ENCODE data around the gene TAS2R3.
"Not testable (repeated sequence)": the region's sequence is repeated elsewhere in the genome, so short reads cannot be mapped to it uniquely, and the experiment has no call there.

Gene TAS2R3

DNA sequence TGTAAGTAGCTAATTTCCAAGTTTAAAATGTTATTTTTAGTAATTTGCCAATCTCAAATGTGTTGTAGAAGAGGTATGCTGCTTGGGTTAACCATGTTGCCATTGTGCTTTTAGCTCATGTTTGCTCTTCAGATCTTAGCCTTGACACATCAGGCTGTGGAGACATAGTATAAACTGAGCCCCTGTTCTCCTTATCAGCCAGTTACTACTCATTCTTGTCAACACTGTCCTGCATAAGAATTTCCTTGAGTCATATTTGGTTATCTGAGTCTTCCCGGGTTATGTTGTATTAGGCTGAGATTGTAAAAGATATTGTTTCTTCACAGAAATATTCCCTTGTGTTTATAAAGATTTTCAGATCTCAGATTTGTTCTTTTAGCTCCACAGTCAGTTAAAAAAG is 21.7 kb upstream of the TAS2R3 start:
- TF ChIP-seq, protein P1, sequence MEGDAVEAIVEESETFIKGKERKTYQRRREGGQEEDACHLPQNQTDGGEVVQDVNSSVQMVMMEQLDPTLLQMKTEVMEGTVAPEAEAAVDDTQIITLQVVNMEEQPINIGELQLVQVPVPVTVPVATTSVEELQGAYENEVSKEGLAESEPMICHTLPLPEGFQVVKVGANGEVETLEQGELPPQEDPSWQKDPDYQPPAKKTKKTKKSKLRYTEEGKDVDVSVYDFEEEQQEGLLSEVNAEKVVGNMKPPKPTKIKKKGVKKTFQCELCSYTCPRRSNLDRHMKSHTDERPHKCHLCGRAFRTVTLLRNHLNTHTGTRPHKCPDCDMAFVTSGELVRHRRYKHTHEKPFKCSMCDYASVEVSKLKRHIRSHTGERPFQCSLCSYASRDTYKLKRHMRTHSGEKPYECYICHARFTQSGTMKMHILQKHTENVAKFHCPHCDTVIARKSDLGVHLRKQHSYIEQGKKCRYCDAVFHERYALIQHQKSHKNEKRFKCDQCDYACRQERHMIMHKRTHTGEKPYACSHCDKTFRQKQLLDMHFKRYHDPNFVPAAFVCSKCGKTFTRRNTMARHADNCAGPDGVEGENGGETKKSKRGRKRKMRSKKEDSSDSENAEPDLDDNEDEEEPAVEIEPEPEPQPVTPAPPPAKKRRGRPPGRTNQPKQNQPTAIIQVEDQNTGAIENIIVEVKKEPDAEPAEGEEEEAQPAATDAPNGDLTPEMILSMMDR (IDR thresholded peaks at IDR 0.05; ENCODE audit: borderline replicate concordance, insufficient read depth, low read depth, low read length) = no peak
- no peak overlapping the region for H3K4me3 ChIP-seq (ENCODE audit: low read depth, low read length)

DNA sequence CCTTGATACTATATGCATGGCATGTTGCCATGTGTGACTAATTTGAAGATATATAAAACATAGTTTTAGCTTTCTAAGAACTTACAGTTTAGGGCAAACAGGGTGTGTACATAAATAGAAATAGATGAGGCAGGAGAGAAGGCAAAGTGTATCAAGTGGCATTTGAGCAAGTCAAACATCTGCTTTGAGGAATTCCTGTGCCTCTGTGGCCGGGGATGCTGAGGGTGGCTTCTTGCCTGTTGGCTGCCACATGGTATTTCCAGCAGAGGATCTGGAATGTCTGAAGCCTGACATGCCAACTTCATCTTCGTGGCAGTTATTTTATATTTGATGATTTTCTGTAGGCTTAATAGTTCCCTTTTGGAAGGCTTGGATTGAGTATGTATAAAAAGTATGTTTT is 19.8 kb upstream of the TAS2R3 start:
- TF ChIP-seq, protein P1 (IDR thresholded peaks at IDR 0.05; ENCODE audit: borderline replicate concordance, insufficient read depth, low read depth, low read length) = no peak

DNA sequence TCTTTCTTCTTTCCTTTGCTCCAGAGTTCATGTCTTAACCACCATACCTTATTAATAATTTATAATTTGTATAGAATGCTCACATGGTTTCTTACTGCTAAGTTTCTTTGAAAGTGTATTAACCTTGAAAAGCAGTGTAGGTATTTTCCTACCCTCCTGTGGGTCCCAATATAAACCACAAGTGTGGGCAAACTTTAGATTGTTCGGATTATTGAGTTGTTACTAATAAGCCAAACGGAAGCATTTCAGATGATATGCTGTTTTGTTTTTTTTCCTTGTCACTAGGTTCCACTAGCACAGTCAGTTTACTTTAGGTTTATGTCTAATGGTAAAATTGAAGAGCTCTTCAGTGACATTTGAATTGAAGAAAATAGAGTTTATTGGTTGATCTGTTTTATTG is 15.5 kb upstream of the TAS2R3 start:
- TF ChIP-seq, protein P1 (IDR thresholded peaks at IDR 0.05; ENCODE audit: borderline replicate concordance, insufficient read depth, low read depth, low read length) = no peak
- H3K4me3 ChIP-seq (ENCODE audit: low read depth, low read length) = no peak overlapping the region

More for the DNA sequence above, 19.8 kb upstream of the TAS2R3 start:
- no peak overlapping the region for H3K4me3 ChIP-seq (ENCODE audit: low read depth, low read length)

DNA sequence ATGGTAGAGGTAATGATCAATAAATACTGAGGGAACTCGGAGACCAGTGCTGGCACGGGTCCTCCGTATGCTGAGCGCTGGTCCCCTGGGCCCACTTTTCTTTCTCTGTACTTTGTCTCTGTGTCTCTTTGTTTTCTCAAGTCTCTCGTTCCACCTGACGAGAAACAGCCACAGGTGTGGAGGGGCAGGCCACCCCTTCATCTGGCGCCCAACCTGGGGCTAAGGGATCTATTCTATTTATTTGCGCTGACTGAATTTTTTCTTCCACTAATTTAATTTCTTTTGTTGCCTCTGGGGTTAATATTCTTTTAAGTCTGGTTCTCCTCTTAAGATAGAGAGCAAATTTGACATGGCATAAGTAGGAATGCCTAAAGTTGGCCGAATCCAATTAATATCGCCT is 12.0 kb upstream of the TAS2R3 start:
- not testable (repeated sequence) for H3K4me3 ChIP-seq (ENCODE audit: low read depth, low read length)

DNA sequence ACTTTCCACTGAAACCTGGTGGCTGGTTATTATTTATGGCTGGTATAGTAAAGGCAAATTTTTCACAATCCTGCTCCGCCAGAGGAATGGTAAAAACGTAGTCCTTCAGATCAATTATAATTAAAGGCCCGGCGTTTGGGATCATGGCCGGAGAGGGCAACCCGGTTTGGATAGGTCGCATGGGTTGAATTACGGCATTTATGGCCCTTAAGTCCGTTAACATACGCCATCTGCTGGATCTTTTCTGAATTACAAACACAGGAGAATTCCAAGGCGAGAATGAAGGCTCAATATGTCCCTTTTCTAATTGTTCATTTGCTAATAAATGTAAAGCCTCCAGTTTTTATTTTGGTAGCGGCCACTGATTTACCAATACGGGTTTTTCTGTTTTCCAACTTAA is 11.3 kb upstream of the TAS2R3 start:
- TF ChIP-seq, protein P1 (IDR thresholded peaks at IDR 0.05; ENCODE audit: borderline replicate concordance, insufficient read depth, low read depth, low read length) = no peak; the same call in 1 of the 2 replicates
- H3K4me3 ChIP-seq (ENCODE audit: low read depth, low read length) = no peak overlapping the region

DNA sequence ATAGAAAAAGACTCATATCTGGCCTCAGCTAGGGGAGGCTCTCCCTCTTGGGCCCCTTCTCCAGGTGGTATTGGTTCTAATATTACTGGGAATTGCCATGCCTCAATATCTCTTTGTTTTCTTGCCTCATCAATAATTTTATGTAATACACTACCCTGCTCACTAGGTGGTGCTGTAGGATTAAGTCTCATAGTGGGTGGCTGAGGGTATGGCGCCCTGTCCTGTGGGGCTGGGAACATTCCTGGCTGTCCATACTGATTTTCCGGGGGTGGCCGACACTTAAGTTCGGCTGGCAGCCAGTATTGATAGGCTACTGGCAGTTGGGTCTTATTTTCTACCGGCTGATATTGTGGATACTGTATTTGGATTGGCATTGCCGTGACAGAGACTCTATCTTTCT is 9.0 kb upstream of the TAS2R3 start:
- TF ChIP-seq, protein P1 (IDR thresholded peaks at IDR 0.05; ENCODE audit: borderline replicate concordance, insufficient read depth, low read depth, low read length) = peak; percentile 49; the same call in 1 of the 2 replicates
- no peak overlapping the region for H3K4me3 ChIP-seq (ENCODE audit: low read depth, low read length)

DNA sequence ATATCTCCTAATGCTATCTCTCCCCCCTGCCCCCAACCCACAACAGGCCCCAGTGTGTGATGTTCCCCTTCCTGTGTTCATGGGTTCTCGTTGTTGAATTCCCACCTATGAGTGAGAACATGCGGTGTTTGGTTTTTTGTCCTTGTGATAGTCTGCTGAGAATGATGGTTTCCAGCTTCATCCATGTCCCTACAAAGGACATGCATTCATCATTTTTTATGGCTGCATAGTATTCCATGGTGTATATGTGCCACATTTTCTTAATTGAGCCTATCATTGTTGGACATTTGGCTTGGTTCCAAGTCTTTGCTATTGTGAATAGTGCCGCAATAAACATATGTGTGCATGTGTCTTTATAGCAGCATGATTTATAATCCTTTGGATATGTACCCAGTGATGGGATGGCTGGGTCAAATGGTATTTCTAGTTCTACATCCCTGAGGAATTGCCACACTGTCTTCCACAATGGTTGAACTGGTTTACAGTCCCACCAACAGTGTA is 6.2 kb downstream of the TAS2R3 start:
- not testable (repeated sequence) for H3K4me3 ChIP-seq (ENCODE audit: low read depth, low read length)

DNA sequence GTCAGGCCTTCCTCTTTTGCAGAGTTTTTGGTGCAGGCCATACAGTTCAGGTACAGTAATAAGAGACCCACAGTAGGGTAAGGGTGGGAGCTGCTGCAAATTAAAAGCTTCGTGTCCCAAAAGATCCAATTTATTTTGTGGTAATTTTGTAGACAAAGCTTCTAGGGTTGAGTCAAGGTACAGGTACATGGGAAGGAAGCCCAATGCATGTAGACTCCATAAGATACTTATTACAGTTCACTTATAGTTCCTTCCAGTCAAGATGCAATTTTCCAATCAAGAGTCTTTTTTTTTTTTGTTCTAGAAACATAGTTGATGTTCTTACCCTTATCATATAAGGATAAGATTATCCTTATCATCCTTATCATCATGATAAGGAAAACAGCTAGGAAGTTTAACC is 12.5 kb downstream of the TAS2R3 start, which contains the start of gene TAS2R4:
Gene TAS2R4 (plus strand): TSS at position 301 of the 400 bp plus-strand sequence. CDS start 1,815 bp downstream, outside the sequence.
- H3K4me3 ChIP-seq (ENCODE audit: low read depth, low read length) = no peak within 1 kb of the TSS
- TF ChIP-seq, protein P1 (IDR thresholded peaks at IDR 0.05; ENCODE audit: borderline replicate concordance, insufficient read depth, low read depth, low read length) = no peak

Measured in GM12875 (cell line).